NT2/D1 (cell line): ENCODE data around the gene TKTL1.

ENCODE experiments used
- SUZ12 ChIP-seq: IDR thresholded peaks from 2 replicates; pipeline ENCODE4 v1.6.1; 2011; ENCODE audit not compliant: insufficient read length, insufficient read depth; ENCODE audit errors: extremely low read depth
- YY1 ChIP-seq: IDR thresholded peaks from 2 replicates; pipeline ENCODE4 v1.6.1; 2011; ENCODE audit not compliant: insufficient read length, insufficient read depth

GRCh38 chrX:154315416-154315815 is 19.8 kb downstream of the TKTL1 start:
- TF ChIP-seq SUZ12 (no peak), YY1 (no peak)
